Naive thymus-derived CD4-positive, alpha-beta T cell (primary cell): ENCODE measurements around the gene EEIG1. TPM values are rescaled to one million over a fixed set of nuclear protein-coding genes. Genes with fewer than 3 reads are reported as not detected.

ENCODE experiments used
- ATAC-seq: fragments of 150-1000 bp; cut with Tn5 transposase; 2 replicates; pipeline ENCODE4 v1.10.0; 2021; ENCODE audit warnings: mild to moderate bottlenecking, moderate library complexity
- CTCF ChIA-PET: fragments of 350-600 bp; sonication (Branson Sonifier 250); formaldehyde crosslinking; loops from one replicate; lab custom pipeline; 2021; ENCODE audit warnings: antibody characterized with exemption; lab: Charles Lee
- POLR2A ChIA-PET: fragments of 350-600 bp; sonication (Branson Sonifier 250); formaldehyde crosslinking; loops from one replicate; lab custom pipeline; 2021; ENCODE audit warnings: antibody characterized with exemption, inconsistent platforms; lab: Charles Lee
- DNase-seq, 9 donors: peaks; one replicate each; pipeline versions ENCODE4 v3.0.0 to v3.0.0-alpha.2; 2020 to 2022; ENCODE audit warnings: mixed read lengths in 1 of 9
- H3K27ac ChIP-seq: one replicate; pipeline ENCODE4 v1.7.0; 2013; ENCODE audit warnings: mild to moderate bottlenecking, low read depth, low read length, moderate library complexity
- H3K27me3 ChIP-seq, 2 donors: one replicate each; pipeline ENCODE4 v1.7.0; 2013; ENCODE audit warnings: low read length in 2 of 2, mild to moderate bottlenecking in 2 of 2, moderate library complexity in 2 of 2; ENCODE audit not compliant: control insufficient read depth in 2 of 2, insufficient read depth in 2 of 2
- H3K36me3 ChIP-seq, 3 experiments: 1 replicate in 2 of 3; 2 replicates in 1 of 3; pipeline ENCODE4 v1.7.0; 2013; ENCODE audit warnings: low read length in 3 of 3, mild to moderate bottlenecking in 3 of 3, moderate library complexity in 1 of 3; ENCODE audit not compliant: insufficient read depth in 3 of 3, control insufficient read depth in 2 of 3
- H3K4me1 ChIP-seq, 2 donors: one replicate each; pipeline ENCODE4 v1.7.0; 2013; ENCODE audit warnings: low read length in 2 of 2, mild to moderate bottlenecking in 2 of 2, moderate library complexity in 1 of 2; ENCODE audit not compliant: control insufficient read depth in 2 of 2, insufficient read depth in 2 of 2
- H3K4me3 ChIP-seq: 2 replicates; pipeline ENCODE4 v1.7.0; 2013; ENCODE audit warnings: mild to moderate bottlenecking, low read length
- H3K9me3 ChIP-seq, 3 experiments: 1 replicate in 2 of 3; 2 replicates in 1 of 3; pipeline ENCODE4 v1.7.0; 2013; ENCODE audit warnings: low read length in 3 of 3; ENCODE audit not compliant: control insufficient read depth in 2 of 3
- H3K27ac Mint-ChIP-seq, 9 donors: one replicate each; pipeline ENCODE4 v1.8.0; 2020 to 2022; ENCODE audit warnings: mixed read lengths in 9 of 9, mild to moderate bottlenecking in 8 of 9, moderate library complexity in 5 of 9, inconsistent platforms in 2 of 9
- H3K27me3 Mint-ChIP-seq, 5 donors: one replicate each; pipeline ENCODE4 v1.8.0; 2021 to 2022; ENCODE audit warnings: mixed read lengths in 5 of 5, mild to moderate bottlenecking in 1 of 5
- H3K36me3 Mint-ChIP-seq, 5 donors: one replicate each; pipeline ENCODE4 v1.8.0; 2020 to 2022; ENCODE audit warnings: mixed read lengths in 5 of 5, mild to moderate bottlenecking in 3 of 5, inconsistent platforms in 1 of 5
- H3K4me1 Mint-ChIP-seq, 7 donors: one replicate each; pipeline ENCODE4 v1.8.0; 2020 to 2022; ENCODE audit warnings: mixed read lengths in 7 of 7, mild to moderate bottlenecking in 3 of 7, inconsistent platforms in 1 of 7
- H3K4me3 Mint-ChIP-seq, 10 donors: one replicate each; pipeline ENCODE4 v1.8.0; 2020 to 2022; ENCODE audit warnings: mild to moderate bottlenecking in 10 of 10, mixed read lengths in 10 of 10, moderate library complexity in 6 of 10, inconsistent platforms in 2 of 10
- H3K9me3 Mint-ChIP-seq, 11 donors: one replicate each; pipeline ENCODE4 v1.8.0; 2020 to 2022; ENCODE audit warnings: mixed read lengths in 11 of 11, mild to moderate bottlenecking in 4 of 11, inconsistent platforms in 1 of 11, moderate library complexity in 1 of 11
- intact Hi-C, 2 donors: fragments of 100-400 bp; cut with micrococcal nuclease; formaldehyde crosslinking; loops; one replicate each; pipeline ENCODE4 v1.15.1; 2023
- polyA plus RNA-seq, 2 donors: library from polyadenylated mRNA; unstranded; fragments of 300-500 nt; fragmentation: Illumina TruSeq; gene quantifications; one replicate each; pipeline ENCODE4 v1.2.3, GENCODE V29; 2021
- total RNA-seq, 6 experiments: library from RNA in 5 of 6; stranded (reverse) in 5 of 6; gene quantifications; 1 replicate in 5 of 6; 2 replicates in 1 of 6; pipeline ENCODE4 v1.2.3 and lab custom pipeline; 2021 to 2026

The EEIG1 gene
- total and polyA plus RNA-seq, 7 experiments from 2014 or later: 124 to 664 (median 297) TPM

GRCh38 chr9:127937388-127938297 lies 43.1 kb downstream of the EEIG1 start, which contains the start of gene DPM2:
Gene DPM2, minus strand, starts transcription at chr9:127937854. Its CDS starts 34 bp downstream, at chr9:127937820.
- CTCF ChIA-PET: interaction anchor here (1.1 kb wide), 1 partner anchor 92 kb away, joined by 6 read pairs; no protein-coding TSS in a partner anchor
- peaks cover 0 to 19% (median 11%) of the 10 kb centered on the region in 5 donors for H3K36me3 Mint-ChIP-seq

GRCh38 chr9:127937056-127937387 lies 43.8 kb downstream of the EEIG1 start:
- CTCF ChIA-PET: interaction anchor here (1.1 kb wide), 1 partner anchor 92 kb away, joined by 6 read pairs; no protein-coding TSS in a partner anchor
- intact Hi-C loops: loop anchor here (1.0 to 5.0 kb wide), 3 partner anchors 10 to 190 kb away; partner anchors contain the start of genes NAIF1 (in 1 of the 2) and PTGES2 (in 1 of the 2)
- Histone ChIP-seq H3K27me3 (no peaks in the 10 kb centered on the region), H3K9me3 (no peaks in the 10 kb centered on the region), H3K36me3 (peaks cover 0 to 31% (median 5%) of the 10 kb centered on the region in 3 experiments), H3K27ac (peak overlapping the region; percentile 78), H3K4me3 (peak overlapping the region; percentile 88), H3K4me1 (peaks cover 24 to 25% of the 10 kb centered on the region in 2 donors)
- Mint-ChIP-seq H3K4me1 (peaks cover 35 to 61% (median 47%) of the 10 kb centered on the region in 7 donors), H3K27ac (peak overlapping the region; percentile 88 to 99 (median 95)), H3K9me3 (peaks cover 0 to 29% (median 0%) of the 10 kb centered on the region in 11 donors), H3K27me3 (peaks cover 0 to 4% (median 0%) of the 10 kb centered on the region in 5 donors), H3K36me3 (peaks cover 0 to 19% (median 11%) of the 10 kb centered on the region in 5 donors), H3K4me3 (peak overlapping the region; percentile 85 to 98 (median 92))
- POLR2A ChIA-PET: interaction anchor here (0.7 to 61.3 kb wide), 9 partner anchors 8 to 135 kb away, joined by 3 to 1719 read pairs (median 3); partner anchors contain the start of genes EEIG1 and PIP5KL1
- DNase-seq (no peak), ATAC-seq (no peak)

More at GRCh38 chr9:127937388-127938297, 43.1 kb downstream of the EEIG1 start, which contains the start of gene DPM2:
- H3K4me3 ChIP-seq: peak within 1 kb of the TSS; percentile 88
- Mint-ChIP-seq H3K27ac (peak within 1 kb of the TSS; percentile 88 to 99 (median 95)), H3K9me3 (peaks cover 0 to 31% (median 0%) of the 10 kb centered on the region in 11 donors), H3K4me1 (peaks cover 38 to 62% (median 48%) of the 10 kb centered on the region in 7 donors), H3K4me3 (peak within 1 kb of the TSS; percentile 85 to 98 (median 92)), H3K27me3 (peaks cover 0 to 4% (median 0%) of the 10 kb centered on the region in 5 donors)
- ATAC-seq (peak; percentile 96), DNase-seq (peak; percentile 71 to 90 (median 88))
- H3K27ac ChIP-seq: peak within 1 kb of the TSS; percentile 78
- intact Hi-C loops: loop anchor here (1.0 to 5.0 kb wide), 3 partner anchors 10 to 190 kb away; partner anchors contain the start of genes NAIF1 (in 1 of the 2) and PTGES2 (in 1 of the 2)
- no peaks in the 10 kb centered on the region for H3K27me3 ChIP-seq
- peaks cover 0 to 37% (median 11%) of the 10 kb centered on the region in 3 experiments for H3K36me3 ChIP-seq
- POLR2A ChIA-PET: interaction anchor here (0.6 to 61.3 kb wide), 10 partner anchors 9 to 134 kb away, joined by 3 to 1719 read pairs (median 3); partner anchors contain the start of genes EEIG1 and PIP5KL1
- H3K9me3 ChIP-seq: no peaks in the 10 kb centered on the region
- peaks cover 24 to 25% of the 10 kb centered on the region in 2 donors for H3K4me1 ChIP-seq

GRCh38 chr9:127936347-127936852 lies 44.4 kb downstream of the EEIG1 start:
- ChIA-PET CTCF (no interaction called here), POLR2A (interaction anchor here (0.8 to 61.3 kb wide), 6 partner anchors 7 to 1477 kb away, joined by 3 to 1719 read pairs (median 4); partner anchors contain the start of genes EEIG1 and PIP5KL1)
- H3K4me1 ChIP-seq: peaks cover 27 to 29% of the 10 kb centered on the region in 2 donors
- peaks cover 38 to 64% (median 49%) of the 10 kb centered on the region in 7 donors for H3K4me1 Mint-ChIP-seq
- peaks cover 0 to 17% (median 11%) of the 10 kb centered on the region in 5 donors for H3K36me3 Mint-ChIP-seq
- peaks cover 0 to 4% (median 0%) of the 10 kb centered on the region in 5 donors for H3K27me3 Mint-ChIP-seq
- peak overlapping the region; percentile 85 to 98 (median 92) for H3K4me3 Mint-ChIP-seq
- ATAC-seq (no peak), DNase-seq (peak in 1 of 9 donors; percentile 14)
- H3K27ac ChIP-seq: peak overlapping the region; percentile 78
- peaks cover 0 to 34% (median 0%) of the 10 kb centered on the region in 11 donors for H3K9me3 Mint-ChIP-seq
- peaks cover 0 to 25% (median 3%) of the 10 kb centered on the region in 3 experiments for H3K36me3 ChIP-seq
- intact Hi-C loops: loop anchor here in 1 of 2 donors (5.0 kb wide), 1 partner anchor 191 kb away; the partner anchor contains the start of gene PTGES2
- H3K27ac Mint-ChIP-seq: peak overlapping the region; percentile 88 to 99 (median 95)
- peak overlapping the region; percentile 88 for H3K4me3 ChIP-seq
- no peaks in the 10 kb centered on the region for H3K9me3 ChIP-seq
- no peaks in the 10 kb centered on the region for H3K27me3 ChIP-seq

- ChIA-PET POLR2A (interaction anchor here (0.5 to 1.9 kb wide), 5 partner anchors 10 to 1478 kb away, joined by 3 to 5 read pairs (median 4); no protein-coding TSS in a partner anchor), CTCF (interaction anchor here (1.3 kb wide), 1 partner anchor 14 kb away, joined by 3 read pairs; no protein-coding TSS in a partner anchor)
- no peak overlapping the region for H3K27ac ChIP-seq
- intact Hi-C loops: loop anchor here in 1 of 2 donors (5.0 kb wide), 1 partner anchor 192 kb away; the partner anchor contains the start of gene PTGES2
- peak in 1 of 9 donors; percentile 8 for DNase-seq
- H3K36me3 ChIP-seq: peaks cover 0 to 19% (median 3%) of the 10 kb centered on the region in 3 experiments
- no peaks in the 10 kb centered on the region for H3K9me3 ChIP-seq
- peaks cover 33 to 35% of the 10 kb centered on the region in 2 donors for H3K4me1 ChIP-seq
- H3K27me3 ChIP-seq: no peaks in the 10 kb centered on the region
- H3K9me3 Mint-ChIP-seq: peaks cover 0 to 39% (median 0%) of the 10 kb centered on the region in 11 donors
- no peak overlapping the region for H3K4me3 ChIP-seq
- H3K36me3 Mint-ChIP-seq: peaks cover 0 to 17% (median 10%) of the 10 kb centered on the region in 5 donors
- H3K4me1 Mint-ChIP-seq: peaks cover 42 to 67% (median 55%) of the 10 kb centered on the region in 7 donors
- no peak for ATAC-seq
- peak overlapping the region; percentile 68 to 99 (median 94) for H3K27ac Mint-ChIP-seq
- H3K27me3 Mint-ChIP-seq: peaks cover 0 to 4% (median 0%) of the 10 kb centered on the region in 5 donors
- peak overlapping the region; percentile 35 to 98 (median 89) for H3K4me3 Mint-ChIP-seq
These were observed 45.0 kb downstream of the EEIG1 start for GRCh38 chr9:127935765-127936221.

- Mint-ChIP-seq H3K27me3 (peaks cover 0 to 5% (median 0%) of the 10 kb centered on the region in 5 donors), H3K27ac (peak overlapping the region in 8 of 9 donors; percentile 4 to 99 (median 77)), H3K36me3 (peaks cover 0 to 14% (median 4%) of the 10 kb centered on the region in 5 donors), H3K4me3 (peak overlapping the region in 7 of 10 donors; percentile 43 to 90 (median 57)), H3K4me1 (peaks cover 42 to 64% (median 54%) of the 10 kb centered on the region in 7 donors), H3K9me3 (peaks cover 0 to 43% (median 0%) of the 10 kb centered on the region in 11 donors)
- Histone ChIP-seq H3K27me3 (no peaks in the 10 kb centered on the region), H3K27ac (no peak overlapping the region), H3K4me1 (peaks cover 39 to 40% of the 10 kb centered on the region in 2 donors), H3K4me3 (no peak overlapping the region), H3K36me3 (peaks cover 0 to 11% (median 3%) of the 10 kb centered on the region in 3 experiments), H3K9me3 (no peaks in the 10 kb centered on the region)
- intact Hi-C loops: loop anchor here in 1 of 2 donors (5.0 kb wide), 1 partner anchor 192 kb away; the partner anchor contains the start of gene PTGES2
- CTCF ChIA-PET: interaction anchor here (1.3 kb wide), 1 partner anchor 13 kb away, joined by 3 read pairs; no protein-coding TSS in a partner anchor
- DNase-seq (no peak), ATAC-seq (no peak)
- POLR2A ChIA-PET: interaction anchor here (1.2 to 1.6 kb wide), 2 partner anchors 9 to 100 kb away, joined by 3 to 5 read pairs; no protein-coding TSS in a partner anchor
These were observed 45.8 kb downstream of the EEIG1 start for GRCh38 chr9:127934986-127935385.
